Glomerular endothelial cell (primary cell): ENCODE data around the gene G3BP2. TPM values are rescaled to one million over a fixed set of nuclear protein-coding genes. Genes with fewer than 3 reads are reported as not detected.

Experiments used
- DNase-seq: peaks from one replicate; pipeline ENCODE4 v3.0.0-alpha.2; 2011; ENCODE audit warnings: low read depth, low spot score; ENCODE audit errors: extremely low read depth
- total RNA-seq: library from RNA; depleted of rRNA; stranded (reverse); fragments of >200 nt; gene quantifications from 2 replicates; pipeline ENCODE4 v1.2.3, GENCODE V29; 2015

Gene G3BP2
- total RNA-seq, 1 donor from 2014 or later = 149 TPM

GRCh38 chr4:75644095-75644494 lies 29.1 kb downstream of the G3BP2 start:
- no peak for DNase-seq

GRCh38 chr4:75643651-75644050 lies 29.6 kb downstream of the G3BP2 start:
- no peak for DNase-seq

- no peak for DNase-seq
These were observed 34.0 kb downstream of the G3BP2 start for GRCh38 chr4:75639124-75639695.

GRCh38 chr4:75637827-75638226 lies 35.4 kb downstream of the G3BP2 start:
- DNase-seq = no peak

- no peak for DNase-seq
These were observed 36.0 kb downstream of the G3BP2 start for GRCh38 chr4:75637176-75637575.

- no peak for DNase-seq
These were observed 38.3 kb downstream of the G3BP2 start for GRCh38 chr4:75634951-75635350.

GRCh38 chr4:75634281-75634680 lies 38.9 kb downstream of the G3BP2 start:
- DNase-seq = no peak

- no peak for DNase-seq
These were observed 39.4 kb downstream of the G3BP2 start for GRCh38 chr4:75633846-75634245.

- no peak for DNase-seq
These were observed 42.3 kb downstream of the G3BP2 start for GRCh38 chr4:75630937-75631329.

- DNase-seq = no peak
These were observed 42.9 kb downstream of the G3BP2 start, which contains the start of gene CDKL2 for GRCh38 chr4:75630174-75630936. TSS of gene CDKL2 (minus strand) at chr4:75630528. CDS start at chr4:75625988, 4,540 bp downstream.

- DNase-seq = no peak
These were observed 44.0 kb downstream of the G3BP2 start for GRCh38 chr4:75629239-75629638.

- no peak for DNase-seq
These were observed 50.2 kb downstream of the G3BP2 start for GRCh38 chr4:75623026-75623425.

- no peak for DNase-seq
These were observed 51.5 kb downstream of the G3BP2 start for GRCh38 chr4:75621715-75622114.

GRCh38 chr4:75612306-75612705 lies 60.9 kb downstream of the G3BP2 start:
- DNase-seq = no peak

GRCh38 chr4:75605928-75606327 lies 67.3 kb downstream of the G3BP2 start:
- DNase-seq = no peak

GRCh38 chr4:75599647-75600046 lies 73.6 kb downstream of the G3BP2 start:
- no peak for DNase-seq

GRCh38 chr4:75598390-75598789 lies 74.8 kb downstream of the G3BP2 start:
- DNase-seq = no peak

- DNase-seq = no peak
These were observed 77.2 kb downstream of the G3BP2 start for GRCh38 chr4:75596061-75596460.

- no peak for DNase-seq
These were observed 79.8 kb downstream of the G3BP2 start for GRCh38 chr4:75593393-75593792.
